ENCODE data around the gene TMEM219. TPM values are rescaled to one million over a fixed set of nuclear protein-coding genes. Genes with fewer than 3 reads are reported as not detected.

The TMEM219 gene
- polyA plus RNA-seq (ENCODE audit: insufficient read length in 3 of 3) = 100 to 1,000 TPM; 106 to 123 (median 113) TPM
- long read RNA-seq, donor 1, transcript TMEM219-204 (5 exons, 1,292 nt) = minor isoform, 14 of 86 reads
- long read RNA-seq, donor 1, transcript TMEM219-201 (6 exons, 999 nt) = major isoform, 40 of 86 reads
- long read RNA-seq, donor 1, partial matches to known transcripts = 10 of 86 reads
- long read RNA-seq, donor 1, other reads (novel, unspliced or antisense) = 21 of 86 reads
- long read RNA-seq, donor 2, transcript TMEM219-201 (6 exons, 999 nt) = major isoform, 35 of 102 reads
- long read RNA-seq, donor 2, transcript TMEM219-204 (5 exons, 1,292 nt) = minor isoform, 23 of 102 reads
- long read RNA-seq, donor 2, partial matches to known transcripts = 5 of 102 reads
- long read RNA-seq, donor 2, other reads (novel, unspliced or antisense) = 33 of 102 reads
- long read RNA-seq, donor 3, transcript TMEM219-201 (6 exons, 999 nt) = minor isoform, 26 of 87 reads
- long read RNA-seq, donor 3, transcript TMEM219-204 (5 exons, 1,292 nt) = major isoform, 29 of 87 reads
- long read RNA-seq, donor 3, partial matches to known transcripts = 13 of 87 reads
- long read RNA-seq, donor 3, other reads (novel, unspliced or antisense) = 16 of 87 reads
- long read RNA-seq, donor 4, transcript TMEM219-201 (6 exons, 999 nt) = minor isoform, 26 of 99 reads
- long read RNA-seq, donor 4, transcript TMEM219-204 (5 exons, 1,292 nt) = major isoform, 38 of 99 reads
- long read RNA-seq, donor 4, partial matches to known transcripts = 6 of 99 reads
- long read RNA-seq, donor 4, other reads (novel, unspliced or antisense) = 27 of 99 reads
- long read RNA-seq, donor 5, transcript TMEM219-204 (5 exons, 1,292 nt) = minor isoform, 18 of 57 reads
- long read RNA-seq, donor 5, transcript TMEM219-201 (6 exons, 999 nt) = major isoform, 19 of 57 reads
- long read RNA-seq, donor 5, partial matches to known transcripts = 5 of 57 reads
- long read RNA-seq, donor 5, other reads (novel, unspliced or antisense) = 14 of 57 reads
- long read RNA-seq, donor 6, transcript TMEM219-204 (5 exons, 1,292 nt) = minor isoform, 25 of 76 reads
- long read RNA-seq, donor 6, transcript TMEM219-201 (6 exons, 999 nt) = major isoform, 26 of 76 reads
- long read RNA-seq, donor 6, partial matches to known transcripts = 0 of 76 reads
- long read RNA-seq, donor 6, other reads (novel, unspliced or antisense) = 25 of 76 reads
- long read RNA-seq, donor 7, transcript TMEM219-201 (6 exons, 999 nt) = major isoform, 34 of 117 reads
- long read RNA-seq, donor 7, transcript TMEM219-204 (5 exons, 1,292 nt) = minor isoform, 31 of 117 reads
- long read RNA-seq, donor 7, partial matches to known transcripts = 19 of 117 reads
- long read RNA-seq, donor 7, other reads (novel, unspliced or antisense) = 29 of 117 reads
- long read RNA-seq, donor 8, transcript TMEM219-201 (6 exons, 999 nt) = major isoform, 10 of 35 reads
- long read RNA-seq, donor 8, transcript TMEM219-204 (5 exons, 1,292 nt) = minor isoform, 8 of 35 reads
- long read RNA-seq, donor 8, partial matches to known transcripts = 0 of 35 reads
- long read RNA-seq, donor 8, other reads (novel, unspliced or antisense) = 15 of 35 reads
- long read RNA-seq, donor 9, transcript TMEM219-204 (5 exons, 1,292 nt) = major isoform, 35 of 112 reads
- long read RNA-seq, donor 9, transcript TMEM219-201 (6 exons, 999 nt) = minor isoform, 28 of 112 reads
- long read RNA-seq, donor 9, partial matches to known transcripts = 0 of 112 reads
- long read RNA-seq, donor 9, other reads (novel, unspliced or antisense) = 44 of 112 reads
- long read RNA-seq, donor 10, transcript TMEM219-201 (6 exons, 999 nt) = minor isoform, 29 of 97 reads
- long read RNA-seq, donor 10, transcript TMEM219-204 (5 exons, 1,292 nt) = major isoform, 33 of 97 reads
- long read RNA-seq, donor 10, partial matches to known transcripts = 6 of 97 reads
- long read RNA-seq, donor 10, other reads (novel, unspliced or antisense) = 25 of 97 reads
- long read RNA-seq, donor 11, transcript TMEM219-204 (5 exons, 1,292 nt) = minor isoform, 20 of 70 reads
- long read RNA-seq, donor 11, transcript TMEM219-201 (6 exons, 999 nt) = major isoform, 21 of 70 reads
- long read RNA-seq, donor 11, partial matches to known transcripts = 12 of 70 reads
- long read RNA-seq, donor 11, other reads (novel, unspliced or antisense) = 14 of 70 reads
- long read RNA-seq, donor 12, transcript TMEM219-201 (6 exons, 999 nt) = minor isoform, 22 of 110 reads
- long read RNA-seq, donor 12, transcript TMEM219-204 (5 exons, 1,292 nt) = major isoform, 36 of 110 reads
- long read RNA-seq, donor 12, partial matches to known transcripts = 10 of 110 reads
- long read RNA-seq, donor 12, other reads (novel, unspliced or antisense) = 41 of 110 reads
- long read RNA-seq, donor 13, transcript TMEM219-201 (6 exons, 999 nt) = minor isoform, 13 of 48 reads
- long read RNA-seq, donor 13, transcript TMEM219-204 (5 exons, 1,292 nt) = major isoform, 15 of 48 reads
- long read RNA-seq, donor 13, partial matches to known transcripts = 9 of 48 reads
- long read RNA-seq, donor 13, other reads (novel, unspliced or antisense) = 10 of 48 reads
- long read RNA-seq, donor 14 = 0 reads
- long read RNA-seq, donor 15 = 0 reads
- long read RNA-seq, donor 16, transcript TMEM219-204 (5 exons, 1,292 nt) = major isoform, 29 of 92 reads
- long read RNA-seq, donor 16, transcript TMEM219-201 (6 exons, 999 nt) = minor isoform, 22 of 92 reads
- long read RNA-seq, donor 16, partial matches to known transcripts = 19 of 92 reads
- long read RNA-seq, donor 16, other reads (novel, unspliced or antisense) = 20 of 92 reads

- peak; percentile 91 for DNase-seq
Observed at GRCh38 chr16:29961479-29962343, at the start of gene TMEM219. TMEM219 (plus strand) TSS chr16:29962079; CDS start chr16:29963144, 1,065 bp downstream.

GRCh38 chr16:29912087-29912486 is 49.8 kb upstream of the TMEM219 start:
- no peak for DNase-seq

GRCh38 chr16:29913514-29913913 is 48.4 kb upstream of the TMEM219 start:
- no peak for DNase-seq

GRCh38 chr16:29915590-29916247 is 46.2 kb upstream of the TMEM219 start:
- no peak for DNase-seq

- DNase-seq = no peak
Observed at GRCh38 chr16:29916979-29917378, 44.9 kb upstream of the TMEM219 start.

GRCh38 chr16:29920288-29921033 is 41.4 kb upstream of the TMEM219 start:
- no peak for DNase-seq

- DNase-seq = no peak
Observed at GRCh38 chr16:29921034-29921385, 40.9 kb upstream of the TMEM219 start.

GRCh38 chr16:29922326-29922725 is 39.6 kb upstream of the TMEM219 start:
- DNase-seq = no peak

GRCh38 chr16:29922986-29923501 is 38.8 kb upstream of the TMEM219 start:
- no peak for DNase-seq

- no peak for DNase-seq
Observed at GRCh38 chr16:29925105-29925756, 36.6 kb upstream of the TMEM219 start.

- peak; percentile 91 for DNase-seq
Observed at GRCh38 chr16:29925781-29926710, 35.8 kb upstream of the TMEM219 start, which contains the start of gene KCTD13. KCTD13 (minus strand) TSS chr16:29926226; CDS start chr16:29926033, 193 bp downstream.

- peak; percentile 15 for DNase-seq
Observed at GRCh38 chr16:29926711-29927052, 35.2 kb upstream of the TMEM219 start.

- no peak for DNase-seq
Observed at GRCh38 chr16:29927070-29927905, 34.6 kb upstream of the TMEM219 start.
